Epithelial cell of proximal tubule (primary cell): ENCODE data around the gene BMP3. TPM values are rescaled to one million over a fixed set of nuclear protein-coding genes. Genes with fewer than 3 reads are reported as not detected.

Experiments used
- DNase-seq: peaks from one replicate; pipeline ENCODE4 v3.0.0-alpha.2; 2011; ENCODE audit warnings: low read depth
- H3K4me3 ChIP-seq: 2 replicates; pipeline ENCODE4 v1.5.1; 2011; ENCODE audit warnings: low read depth, mild to moderate bottlenecking, low read length
- CTCF ChIP-seq: conservative IDR thresholded peaks from 2 replicates; pipeline ENCODE4 v1.5.1; 2012; ENCODE audit warnings: low read depth, mild to moderate bottlenecking, low read length
- total RNA-seq: library from RNA; depleted of rRNA; stranded (reverse); fragments of >200 nt; gene quantifications from 2 replicates; pipeline ENCODE4 v1.2.3, GENCODE V29; 2015

The BMP3 gene
- total RNA-seq, 1 donor from 2014 or later: 0.06 TPM

GRCh38 chr4:81049330-81049729, 18.8 kb downstream of the BMP3 start:
- no peak for TF ChIP-seq CTCF
- H3K4me3 ChIP-seq: no peak overlapping the region
- DNase-seq: no peak

- TF ChIP-seq CTCF: no peak
- DNase-seq: no peak
- H3K4me3 ChIP-seq: no peak overlapping the region
Observed at GRCh38 chr4:81049907-81050306, 19.4 kb downstream of the BMP3 start.

- peak; percentile 93 for TF ChIP-seq CTCF
- H3K4me3 ChIP-seq: no peak overlapping the region
Observed at GRCh38 chr4:81052119-81053068, 21.9 kb downstream of the BMP3 start.

GRCh38 chr4:81058621-81059020, 28.1 kb downstream of the BMP3 start:
- no peak for TF ChIP-seq CTCF
- no peak overlapping the region for H3K4me3 ChIP-seq
- DNase-seq: no peak

More at GRCh38 chr4:81052119-81053068, 21.9 kb downstream of the BMP3 start:
- DNase-seq: no peak

- TF ChIP-seq CTCF: no peak
- no peak overlapping the region for H3K4me3 ChIP-seq
- DNase-seq: no peak
Observed at GRCh38 chr4:81060587-81061343, 30.3 kb downstream of the BMP3 start.

- no peak for TF ChIP-seq CTCF
- DNase-seq: no peak
- no peak overlapping the region for H3K4me3 ChIP-seq
Observed at GRCh38 chr4:81061344-81061730, 30.8 kb downstream of the BMP3 start.
